Kidney (tissue), 14 donors: ENCODE measurements around the gene ZNF524. TPM values are rescaled to one million over a fixed set of nuclear protein-coding genes. Genes with fewer than 3 reads are reported as not detected.

Experiments used
- DNase-seq, 5 donors: peaks; one replicate each; pipeline ENCODE4 v3.0.0-alpha.2; 2013 to 2020
- FAIRE-seq: peaks from 2 replicates; lab custom pipeline; 2012; peaks lifted over from hg19 to GRCh38; lab: Jason Lieb, UNC
- H3K27ac ChIP-seq, 2 donors: one replicate each; pipeline ENCODE4 v1.7.0; 2013; ENCODE audit warnings: low read depth in 2 of 2, low read length in 2 of 2, inconsistent platforms in 1 of 2
- H3K27me3 ChIP-seq: one replicate; pipeline ENCODE4 v1.7.1; 2013; ENCODE audit warnings: low read length, inconsistent platforms; ENCODE audit not compliant: control insufficient read depth, insufficient read depth
- H3K36me3 ChIP-seq, 3 donors: one replicate each; pipeline versions ENCODE4 v1.7.0 to v1.7.1; 2013; ENCODE audit warnings: low read length in 3 of 3, control low read depth in 1 of 3, inconsistent platforms in 1 of 3; ENCODE audit not compliant: insufficient read depth in 3 of 3, control insufficient read depth in 2 of 3
- H3K4me1 ChIP-seq, 3 donors: one replicate each; pipeline versions ENCODE4 v1.7.0 to v1.7.1; 2013; ENCODE audit warnings: low read length in 3 of 3, inconsistent platforms in 1 of 3, low read depth in 1 of 3; ENCODE audit not compliant: control insufficient read depth in 2 of 3, insufficient read depth in 2 of 3
- H3K4me3 ChIP-seq, 3 donors: one replicate each; pipeline versions ENCODE4 v1.7.0 to v1.8.1; 2013; ENCODE audit warnings: low read length in 3 of 3, control low read depth in 1 of 3, inconsistent platforms in 1 of 3
- H3K9ac ChIP-seq, 3 donors: one replicate each; pipeline versions ENCODE4 v1.7.0 to v1.7.1; 2013; ENCODE audit warnings: low read length in 3 of 3, control low read depth in 1 of 3, inconsistent platforms in 1 of 3
- H3K9me3 ChIP-seq, 3 donors: one replicate each; pipeline versions ENCODE4 v1.7.0 to v1.7.1; 2013; ENCODE audit warnings: low read length in 3 of 3, control low read depth in 1 of 3, inconsistent platforms in 1 of 3; ENCODE audit not compliant: control insufficient read depth in 2 of 3, insufficient read depth in 1 of 3
- intact Hi-C: fragments of 100-400 bp; cut with DNase I; formaldehyde crosslinking; loops from one replicate; pipeline ENCODE4 v1.11.1; 2022
- polyA plus RNA-seq: library from polyadenylated mRNA; stranded (reverse); fragments of 350-450 nt; fragmentation: Illumina TruSeq; extraction: RNeasy Lipid Tissue Mini Kit (QIAGEN cat#74804); gene quantifications from one replicate; pipeline ENCODE4 v1.2.3, GENCODE V29; 2014; ENCODE audit warnings: low read depth, low replicate concordance; ENCODE audit not compliant: insufficient read depth
- total RNA-seq: library from RNA; stranded (reverse); fragmentation: NEBNext Ultra II Directional; extraction: Animal tissue kit (Norgen Biotek cat#: 25700); gene quantifications from one replicate; pipeline ENCODE4 v1.2.1, GENCODE V29; 2021
- TF ChIP-seq, protein P1 (sequence below): IDR thresholded peaks from 3 replicates; pipeline ENCODE4 v1.5.1; 2012; ENCODE audit warnings: mild to moderate bottlenecking, moderate library complexity, borderline replicate concordance; ENCODE audit not compliant: insufficient read depth; ENCODE audit errors: extremely low read depth
- donor health status: control.
- donor health status: control.
- donor health status: control.
- donor health status: control.
- donor health status: control.
- donor health status: DM: yes; HTN: yes; CAD: no.
- donor health status: Normal renal cell carcinoma (clear cell type).

ZNF524 gene
- total and polyA plus RNA-seq, 2 donors from 2014 or later = 22.9 to 32.6 TPM

DNA sequence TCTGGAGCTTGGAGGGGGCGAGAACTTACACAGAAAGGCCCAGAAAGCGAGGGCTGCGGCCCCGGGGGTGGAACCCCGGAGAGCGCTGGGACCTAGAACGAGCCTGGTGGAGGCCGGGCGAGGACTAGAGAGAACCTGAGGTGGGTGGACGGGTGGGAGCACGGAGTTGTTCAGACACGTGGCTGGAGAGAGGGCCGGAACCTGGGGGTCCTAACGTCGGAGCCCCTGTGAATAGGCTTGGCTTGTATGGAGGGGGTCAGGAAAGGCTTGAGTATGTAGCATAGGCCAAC lies 43.7 kb downstream of the ZNF524 start:
- intact Hi-C loops = no loop called here
- Histone ChIP-seq H3K27me3 (no peaks in the 10 kb centered on the region), H3K4me3 (peak overlapping the region; percentile 53 to 79 (median 72)), H3K27ac (peak overlapping the region in 1 of 2 donors; percentile 72), H3K9ac (peak overlapping the region; percentile 30 to 71 (median 69)), H3K4me1 (peaks cover 0 to 45% (median 4%) of the 10 kb centered on the region in 3 donors), H3K36me3 (no peaks in the 10 kb centered on the region), H3K9me3 (no peaks in the 10 kb centered on the region)
- TF ChIP-seq, protein P1, sequence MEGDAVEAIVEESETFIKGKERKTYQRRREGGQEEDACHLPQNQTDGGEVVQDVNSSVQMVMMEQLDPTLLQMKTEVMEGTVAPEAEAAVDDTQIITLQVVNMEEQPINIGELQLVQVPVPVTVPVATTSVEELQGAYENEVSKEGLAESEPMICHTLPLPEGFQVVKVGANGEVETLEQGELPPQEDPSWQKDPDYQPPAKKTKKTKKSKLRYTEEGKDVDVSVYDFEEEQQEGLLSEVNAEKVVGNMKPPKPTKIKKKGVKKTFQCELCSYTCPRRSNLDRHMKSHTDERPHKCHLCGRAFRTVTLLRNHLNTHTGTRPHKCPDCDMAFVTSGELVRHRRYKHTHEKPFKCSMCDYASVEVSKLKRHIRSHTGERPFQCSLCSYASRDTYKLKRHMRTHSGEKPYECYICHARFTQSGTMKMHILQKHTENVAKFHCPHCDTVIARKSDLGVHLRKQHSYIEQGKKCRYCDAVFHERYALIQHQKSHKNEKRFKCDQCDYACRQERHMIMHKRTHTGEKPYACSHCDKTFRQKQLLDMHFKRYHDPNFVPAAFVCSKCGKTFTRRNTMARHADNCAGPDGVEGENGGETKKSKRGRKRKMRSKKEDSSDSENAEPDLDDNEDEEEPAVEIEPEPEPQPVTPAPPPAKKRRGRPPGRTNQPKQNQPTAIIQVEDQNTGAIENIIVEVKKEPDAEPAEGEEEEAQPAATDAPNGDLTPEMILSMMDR = no peak
- DNase-seq (no peak), FAIRE-seq (no peak)

- FAIRE-seq (no peak), DNase-seq (peak in 1 of 5 donors; percentile 74)
- Histone ChIP-seq H3K9me3 (no peaks in the 10 kb centered on the region), H3K36me3 (no peaks in the 10 kb centered on the region), H3K9ac (peak overlapping the region in 2 of 3 donors; percentile 30 to 71), H3K4me3 (peak overlapping the region; percentile 53 to 79 (median 72)), H3K27ac (peak overlapping the region in 1 of 2 donors; percentile 72), H3K27me3 (no peaks in the 10 kb centered on the region), H3K4me1 (peaks cover 0 to 47% (median 4%) of the 10 kb centered on the region in 3 donors)
- TF ChIP-seq, protein P1 = no peak
- intact Hi-C loops = no loop called here
These were observed 44.2 kb downstream of the ZNF524 start for GRCh38 chr19:55644191-55644833.

GRCh38 chr19:55644842-55645511 lies 44.9 kb downstream of the ZNF524 start:
- H3K9ac ChIP-seq = no peak overlapping the region
- no peak for FAIRE-seq

More at GRCh38 chr19:55644842-55645511, 44.9 kb downstream of the ZNF524 start:
- H3K27me3 ChIP-seq = no peaks in the 10 kb centered on the region
- intact Hi-C loops = no loop called here
- no peak overlapping the region for H3K27ac ChIP-seq
- no peaks in the 10 kb centered on the region for H3K36me3 ChIP-seq
- TF ChIP-seq, protein P1 = no peak
- H3K4me1 ChIP-seq = peaks cover 0 to 47% (median 4%) of the 10 kb centered on the region in 3 donors
- H3K9me3 ChIP-seq = no peaks in the 10 kb centered on the region
- DNase-seq = peak in 1 of 5 donors; percentile 87
- H3K4me3 ChIP-seq = peak overlapping the region in 1 of 3 donors; percentile 79
